Measurements from ENCODE around the gene ZNF664. TPM values are rescaled to one million over a fixed set of nuclear protein-coding genes. Genes with fewer than 3 reads are reported as not detected.
A peak's percentile ranks its signal among the peaks of the same experiment; 100 is the strongest.

Gene ZNF664
- total RNA-seq, 2 experiments from 2014 or later, result 46.4 to 48.3 TPM

DNA sequence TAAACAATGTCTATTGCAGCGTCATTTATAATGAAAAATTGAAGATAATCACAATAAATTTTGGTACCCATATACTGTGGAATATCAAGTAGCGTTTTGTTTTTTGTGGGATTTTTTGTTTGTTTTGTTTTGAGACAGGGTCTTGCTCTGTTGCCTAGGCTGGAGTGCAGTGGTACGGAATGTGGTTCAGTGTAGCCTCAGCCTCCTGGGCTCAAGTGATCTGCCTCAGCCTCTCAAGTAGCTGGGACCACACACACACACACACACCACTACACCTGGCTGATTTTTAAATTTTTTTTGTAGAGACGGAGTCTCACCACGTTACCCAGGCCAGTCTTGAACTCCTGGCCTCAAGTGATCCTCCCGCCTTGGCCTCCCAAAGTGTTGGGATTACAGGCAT lies 6.6 kb downstream of the ZNF664 start:
- CTCF ChIA-PET, result interaction anchor here (0.6 kb wide), 1 partner anchor 91 kb away, joined by 3 read pairs; no protein-coding TSS in a partner anchor
- ATAC-seq (no peak), DNase-seq (no peak)
- H3K4me3 Mint-ChIP-seq, result no peak overlapping the region
- POLR2A ChIA-PET, result no interaction called here
- H3K36me3 Mint-ChIP-seq (ENCODE audit: low read depth), result peaks cover 11% of the 10 kb centered on the region
- intact Hi-C loops (cut with DNase I, micrococcal nuclease), result no loop called here
- no peaks in the 10 kb centered on the region for H3K27me3 Mint-ChIP-seq
- peaks cover 24% of the 10 kb centered on the region for H3K4me1 Mint-ChIP-seq
- no peak overlapping the region for H3K27ac Mint-ChIP-seq
- H3K9me3 Mint-ChIP-seq (ENCODE audit: low read depth), result no peaks in the 10 kb centered on the region

DNA sequence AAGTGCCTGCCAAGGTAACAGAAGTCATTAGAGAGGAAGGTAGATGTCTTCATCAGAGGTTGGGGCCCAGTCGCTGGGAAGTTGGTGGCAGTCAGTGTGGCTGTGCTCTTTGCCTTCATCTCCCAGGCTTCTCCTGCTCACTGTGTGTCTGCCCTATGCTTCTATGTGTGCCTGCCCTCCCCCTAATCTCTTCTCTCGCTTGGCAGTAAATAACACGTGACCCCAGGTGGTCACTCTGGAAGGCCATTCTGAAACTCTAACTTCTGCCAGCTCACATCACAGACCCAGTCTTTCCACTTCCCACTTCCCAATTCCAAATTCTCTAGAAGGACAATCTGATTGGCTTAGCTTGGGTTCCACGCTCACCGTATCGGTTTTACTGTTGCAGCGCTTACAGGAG lies 9.3 kb downstream of the ZNF664 start:
- peaks cover 5% of the 10 kb centered on the region for H3K36me3 Mint-ChIP-seq (ENCODE audit: low read depth)
- H3K27me3 Mint-ChIP-seq, result no peaks in the 10 kb centered on the region
- H3K4me1 Mint-ChIP-seq, result peaks cover 18% of the 10 kb centered on the region
- H3K9me3 Mint-ChIP-seq (ENCODE audit: low read depth), result no peaks in the 10 kb centered on the region
- ChIA-PET POLR2A (no interaction called here), CTCF (interaction anchor here (1.0 to 6.6 kb wide), 3 partner anchors 24 to 78 kb away, joined by 3 to 60 read pairs (median 3); no protein-coding TSS in a partner anchor)
- intact Hi-C loops (cut with DNase I, micrococcal nuclease), result no loop called here
- no peak overlapping the region for H3K4me3 Mint-ChIP-seq
- ATAC-seq (no peak), DNase-seq (no peak)
- no peak overlapping the region for H3K27ac Mint-ChIP-seq

- Mint-ChIP-seq H3K4me1 (peaks cover 18% of the 10 kb centered on the region), H3K4me3 (no peak overlapping the region), H3K36me3 (ENCODE audit: low read depth) (peaks cover 15% of the 10 kb centered on the region), H3K27ac (no peak overlapping the region), H3K9me3 (ENCODE audit: low read depth) (no peaks in the 10 kb centered on the region), H3K27me3 (no peaks in the 10 kb centered on the region)
- DNase-seq (peak; percentile 65), ATAC-seq (peak; percentile 90)
- intact Hi-C loops (cut with DNase I, micrococcal nuclease), result loop anchor here (1.0 kb wide), 2 partner anchors 79 to 183 kb away; no protein-coding TSS in a partner anchor
- POLR2A ChIA-PET, result interaction anchor here (0.6 kb wide), 1 partner anchor 12 kb away, joined by 3 read pairs; no protein-coding TSS in a partner anchor
- CTCF ChIA-PET, result interaction anchor here (0.6 to 6.6 kb wide), 15 partner anchors 8 to 180 kb away, joined by 3 to 60 read pairs (median 4); no protein-coding TSS in a partner anchor
Observed at GRCh38 chr12:123983822-123984485, 10.9 kb downstream of the ZNF664 start.

DNA sequence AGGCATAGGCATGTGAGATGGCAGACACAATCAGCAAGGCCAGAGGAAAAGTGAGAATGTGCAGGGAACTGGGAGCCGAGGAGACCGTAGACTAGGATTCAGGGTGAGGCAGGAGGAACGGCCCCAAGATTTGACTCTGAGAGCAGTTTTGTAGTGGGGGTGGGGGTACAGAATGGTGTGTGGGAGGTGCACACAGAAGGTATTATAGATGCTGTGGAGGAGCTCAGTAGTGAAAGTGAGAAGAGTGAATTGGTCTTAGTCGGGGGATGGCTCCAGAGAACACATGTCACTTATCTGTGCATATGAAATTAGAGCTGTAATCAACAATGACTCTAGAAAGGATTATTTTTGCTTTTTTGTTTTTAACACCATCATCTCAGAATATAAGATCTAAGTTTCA lies 11.9 kb downstream of the ZNF664 start:
- ChIA-PET CTCF (interaction anchor here (0.7 to 6.6 kb wide), 8 partner anchors 9 to 94 kb away, joined by 3 to 60 read pairs (median 4); no protein-coding TSS in a partner anchor), POLR2A (interaction anchor here (0.6 kb wide), 1 partner anchor 13 kb away, joined by 3 read pairs; no protein-coding TSS in a partner anchor)
- Mint-ChIP-seq H3K27ac (no peak overlapping the region), H3K4me1 (peaks cover 19% of the 10 kb centered on the region), H3K36me3 (ENCODE audit: low read depth) (peaks cover 23% of the 10 kb centered on the region), H3K27me3 (no peaks in the 10 kb centered on the region), H3K4me3 (no peak overlapping the region), H3K9me3 (ENCODE audit: low read depth) (no peaks in the 10 kb centered on the region)
- ATAC-seq (no peak), DNase-seq (no peak)
- intact Hi-C loops (cut with DNase I, micrococcal nuclease), result loop anchor here (1.0 kb wide), 2 partner anchors 80 to 184 kb away; no protein-coding TSS in a partner anchor

DNA sequence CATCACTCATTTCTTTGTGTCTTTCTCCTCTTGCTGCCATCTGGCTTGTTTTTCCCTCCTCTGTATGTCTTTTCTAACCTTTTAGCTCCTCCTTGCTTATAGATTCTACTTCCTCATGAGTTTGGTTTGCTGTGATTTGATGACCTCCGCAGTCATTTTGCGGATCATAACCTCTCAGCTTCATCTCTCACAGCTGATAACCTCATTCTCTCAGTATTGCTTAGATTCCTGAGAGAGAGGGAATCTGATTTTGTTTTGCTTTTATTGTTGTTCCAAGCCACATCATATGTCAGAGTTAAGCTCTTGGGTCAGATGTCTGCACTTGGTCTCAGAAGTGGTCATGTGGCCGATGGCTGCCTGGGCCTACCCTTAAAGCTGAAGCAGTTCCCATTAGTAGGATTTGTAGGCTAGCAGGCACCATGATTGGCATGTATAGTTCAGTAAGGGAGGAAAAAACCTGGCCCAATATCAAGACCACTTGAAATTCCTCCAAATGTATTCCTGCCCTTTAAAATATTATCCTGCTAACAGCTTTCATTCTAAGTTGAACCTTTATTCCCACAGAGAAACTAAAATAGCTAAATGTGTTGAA lies 13.5 kb downstream of the ZNF664 start:
- intact Hi-C loops (cut with DNase I, micrococcal nuclease), result no loop called here

DNA sequence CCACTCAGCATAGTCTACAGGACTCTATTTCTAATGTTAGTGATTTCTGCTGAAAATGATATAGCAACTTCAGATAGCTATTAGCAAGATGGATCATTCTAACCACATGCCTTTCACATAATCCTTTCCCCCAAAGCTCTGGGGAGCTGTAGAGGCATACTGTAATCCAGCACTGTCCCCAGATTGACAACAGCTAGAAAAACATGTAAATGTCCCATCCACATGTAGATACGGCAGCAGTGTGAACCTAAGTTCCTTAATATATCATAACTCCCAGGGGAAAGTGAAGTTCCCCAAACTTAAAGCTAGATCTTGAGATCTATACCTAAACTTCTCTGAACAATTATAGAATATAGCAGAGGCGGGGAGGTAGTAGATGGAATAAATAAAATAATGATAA lies 14.0 kb downstream of the ZNF664 start:
- Mint-ChIP-seq H3K36me3 (ENCODE audit: low read depth) (peaks cover 30% of the 10 kb centered on the region), H3K4me1 (peaks cover 29% of the 10 kb centered on the region), H3K27ac (no peak overlapping the region), H3K9me3 (ENCODE audit: low read depth) (no peaks in the 10 kb centered on the region), H3K27me3 (no peaks in the 10 kb centered on the region), H3K4me3 (no peak overlapping the region)
- intact Hi-C loops (cut with DNase I, micrococcal nuclease), result no loop called here
- POLR2A ChIA-PET, result no interaction called here
- CTCF ChIA-PET, result interaction anchor here (0.6 to 6.6 kb wide), 12 partner anchors 8 to 744 kb away, joined by 3 to 60 read pairs (median 4); no protein-coding TSS in a partner anchor
- ATAC-seq (no peak), DNase-seq (no peak)

More for the DNA sequence above, 13.5 kb downstream of the ZNF664 start:
- Mint-ChIP-seq H3K4me3 (no peak overlapping the region), H3K27ac (no peak overlapping the region), H3K36me3 (ENCODE audit: low read depth) (peaks cover 27% of the 10 kb centered on the region), H3K9me3 (ENCODE audit: low read depth) (no peaks in the 10 kb centered on the region), H3K27me3 (no peaks in the 10 kb centered on the region), H3K4me1 (peaks cover 26% of the 10 kb centered on the region)
- ATAC-seq (no peak), DNase-seq (no peak)
- POLR2A ChIA-PET, result interaction anchor here (0.6 kb wide), 1 partner anchor 693 kb away, joined by 3 read pairs; no protein-coding TSS in a partner anchor
- CTCF ChIA-PET, result interaction anchor here (0.6 to 6.6 kb wide), 10 partner anchors 8 to 285 kb away, joined by 3 to 60 read pairs (median 4); no protein-coding TSS in a partner anchor

DNA sequence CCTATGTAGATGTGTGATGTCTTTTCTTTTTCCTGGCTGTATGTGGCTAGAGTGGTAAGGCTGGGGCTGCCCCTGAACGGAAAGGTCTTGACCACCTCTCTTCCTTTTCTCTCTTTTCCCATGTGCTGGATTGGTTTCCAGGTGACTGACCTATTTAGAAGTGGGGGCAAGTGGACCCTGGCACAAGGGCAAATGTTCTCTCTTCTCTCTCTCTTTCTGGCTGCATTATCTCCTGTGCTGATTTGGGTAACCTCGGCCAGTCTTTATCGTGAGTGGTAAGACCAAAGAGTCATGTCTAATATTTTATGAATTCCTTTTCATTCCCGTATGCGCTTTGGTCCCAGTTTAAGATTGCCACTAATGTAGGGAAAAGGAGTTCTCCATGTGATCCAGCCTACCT lies 16.2 kb downstream of the ZNF664 start:
- Mint-ChIP-seq H3K9me3 (ENCODE audit: low read depth) (no peaks in the 10 kb centered on the region), H3K4me3 (no peak overlapping the region), H3K36me3 (ENCODE audit: low read depth) (peaks cover 41% of the 10 kb centered on the region), H3K27me3 (no peaks in the 10 kb centered on the region), H3K27ac (no peak overlapping the region), H3K4me1 (peaks cover 29% of the 10 kb centered on the region)
- POLR2A ChIA-PET, result no interaction called here
- ATAC-seq (no peak), DNase-seq (no peak)
- intact Hi-C loops (cut with DNase I, micrococcal nuclease), result no loop called here
- CTCF ChIA-PET, result interaction anchor here (0.5 kb wide), 1 partner anchor 872 kb away, joined by 3 read pairs; no protein-coding TSS in a partner anchor

- ChIA-PET POLR2A (no interaction called here), CTCF (interaction anchor here (2.9 kb wide), 1 partner anchor 85 kb away, joined by 9 read pairs; no protein-coding TSS in a partner anchor)
- H3K27ac Mint-ChIP-seq, result no peak overlapping the region
- no peaks in the 10 kb centered on the region for H3K27me3 Mint-ChIP-seq
- H3K4me3 Mint-ChIP-seq, result no peak overlapping the region
- H3K9me3 Mint-ChIP-seq (ENCODE audit: low read depth), result no peaks in the 10 kb centered on the region
- intact Hi-C loops (cut with DNase I, micrococcal nuclease), result no loop called here
- no peak for DNase-seq
- H3K4me1 Mint-ChIP-seq, result peaks cover 28% of the 10 kb centered on the region
- ATAC-seq, result no peak
- peaks cover 39% of the 10 kb centered on the region for H3K36me3 Mint-ChIP-seq (ENCODE audit: low read depth)
Observed at GRCh38 chr12:123989753-123990152, 16.7 kb downstream of the ZNF664 start.

- POLR2A ChIA-PET, result no interaction called here
- peaks cover 43% of the 10 kb centered on the region for H3K36me3 Mint-ChIP-seq (ENCODE audit: low read depth)
- DNase-seq (no peak), ATAC-seq (no peak)
- intact Hi-C loops (cut with DNase I, micrococcal nuclease), result no loop called here
- no peaks in the 10 kb centered on the region for H3K27me3 Mint-ChIP-seq
- no peaks in the 10 kb centered on the region for H3K9me3 Mint-ChIP-seq (ENCODE audit: low read depth)
- peaks cover 31% of the 10 kb centered on the region for H3K4me1 Mint-ChIP-seq
- peak overlapping the region; percentile 14 for H3K27ac Mint-ChIP-seq
- CTCF ChIA-PET, result interaction anchor here (2.9 kb wide), 1 partner anchor 85 kb away, joined by 9 read pairs; no protein-coding TSS in a partner anchor
- no peak overlapping the region for H3K4me3 Mint-ChIP-seq
Observed at GRCh38 chr12:123990511-123990910, 17.5 kb downstream of the ZNF664 start.

GRCh38 chr12:123991372-123991951 lies 18.4 kb downstream of the ZNF664 start:
- Mint-ChIP-seq H3K4me3 (no peak overlapping the region), H3K4me1 (peaks cover 39% of the 10 kb centered on the region), H3K27me3 (no peaks in the 10 kb centered on the region), H3K9me3 (ENCODE audit: low read depth) (no peaks in the 10 kb centered on the region), H3K27ac (peak overlapping the region; percentile 21), H3K36me3 (ENCODE audit: low read depth) (peaks cover 45% of the 10 kb centered on the region)
- POLR2A ChIA-PET, result interaction anchor here (0.5 kb wide), 1 partner anchor 158 kb away, joined by 3 read pairs; no protein-coding TSS in a partner anchor
- ATAC-seq (no peak), DNase-seq (no peak)
- CTCF ChIA-PET, result interaction anchor here (0.6 to 2.9 kb wide), 3 partner anchors 48 to 417 kb away, joined by 3 to 9 read pairs (median 4); no protein-coding TSS in a partner anchor
- intact Hi-C loops (cut with DNase I, micrococcal nuclease), result no loop called here
